ENCODE data around the gene CSNK1E.

DNA sequence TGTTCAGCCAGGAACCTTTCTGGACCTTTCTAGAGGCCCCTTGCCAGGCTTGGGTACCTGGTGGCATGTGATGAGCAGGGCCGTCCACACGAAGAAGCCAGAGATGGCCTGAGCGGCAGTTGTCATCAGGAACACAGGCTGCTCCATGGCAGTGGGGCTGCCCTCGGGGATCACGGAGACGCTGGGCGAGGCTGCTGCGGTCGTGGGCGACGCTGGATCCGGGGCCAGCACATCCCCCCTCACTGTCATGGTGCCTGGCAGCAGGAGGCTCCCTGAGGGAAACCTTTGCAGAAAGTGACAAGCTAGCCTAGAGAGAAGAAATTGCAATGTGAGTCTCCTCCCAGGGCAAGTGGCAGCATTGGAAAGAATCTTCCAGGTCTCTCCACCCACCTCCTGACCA is 69.5 kb downstream of the CSNK1E start:
- no peak for TF ChIP-seq CTCF (IDR thresholded peaks at IDR 0.05; ENCODE audit: low read depth, low read length, poor library complexity, severe bottlenecking)
- TF ChIP-seq EZH2phosphoT487 (IDR thresholded peaks at IDR 0.05; ENCODE audit: borderline replicate concordance, low read length) = no peak
